ENCODE measurements around the gene SLC25A13.

SLC25A13 gene

DNA sequence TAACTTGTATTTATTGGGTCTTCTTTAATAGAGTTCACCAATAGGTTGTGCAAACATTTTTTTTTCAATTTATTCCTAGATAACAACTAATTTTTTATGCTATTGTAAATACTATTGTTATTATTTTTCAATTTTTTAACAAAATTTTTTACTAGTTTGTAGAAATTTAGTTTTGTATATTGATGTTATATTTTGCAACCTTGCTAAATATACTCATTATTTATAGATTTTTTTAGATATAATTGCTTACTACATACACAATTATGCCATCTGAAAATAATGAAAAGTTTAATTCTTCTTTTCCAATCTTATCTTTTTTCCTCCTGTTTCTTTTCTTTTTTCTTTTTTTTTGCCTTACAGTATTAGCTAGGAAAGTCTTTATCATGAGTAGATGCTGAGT, 216.9 kb downstream of the SLC25A13 start:
- in situ Hi-C loops (cut with MboI; ENCODE audit: low sequenced_read_pairs): no loop called here

DNA sequence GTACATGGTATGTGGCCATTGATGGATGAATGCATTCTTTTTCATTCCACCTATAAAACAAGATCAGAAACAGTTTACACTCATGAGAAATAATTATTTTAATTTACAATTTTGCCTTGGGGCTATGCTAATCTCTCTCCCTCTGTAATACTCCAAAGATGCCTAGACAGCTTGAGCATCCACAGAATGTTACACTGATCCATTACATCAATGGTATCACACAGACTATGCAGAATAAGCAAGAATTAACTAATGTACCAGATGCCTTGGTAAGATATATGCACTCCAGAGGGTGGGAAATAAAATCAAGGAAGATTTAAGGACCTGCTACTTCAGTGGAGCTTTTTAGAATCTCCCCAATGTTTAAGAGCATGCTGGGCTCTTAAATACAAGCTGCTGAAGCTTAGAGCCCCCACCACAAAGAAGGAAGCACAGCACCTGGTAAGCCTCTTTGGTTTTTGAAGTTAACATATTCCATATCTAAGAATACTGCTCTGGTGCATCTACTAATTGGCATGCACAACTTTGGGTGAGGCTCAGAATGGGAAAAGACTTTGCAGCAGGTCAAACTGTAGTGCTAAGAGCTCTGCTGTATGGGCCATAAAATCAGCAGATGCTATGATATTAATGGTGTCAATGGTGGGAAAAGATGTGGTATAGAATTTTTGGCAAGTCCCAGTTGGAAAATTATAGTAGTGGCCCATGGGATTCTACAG, 219.6 kb downstream of the SLC25A13 start:
- in situ Hi-C loops (cut with MboI; ENCODE audit: low sequenced_read_pairs): no loop called here

- in situ Hi-C loops (cut with MboI; ENCODE audit: low sequenced_read_pairs): no loop called here
These were observed 221.2 kb downstream of the SLC25A13 start for GRCh38 chr7:96100737-96101136.

GRCh38 chr7:96097835-96098234, 224.1 kb downstream of the SLC25A13 start:
- in situ Hi-C loops (cut with MboI; ENCODE audit: low sequenced_read_pairs): no loop called here

DNA sequence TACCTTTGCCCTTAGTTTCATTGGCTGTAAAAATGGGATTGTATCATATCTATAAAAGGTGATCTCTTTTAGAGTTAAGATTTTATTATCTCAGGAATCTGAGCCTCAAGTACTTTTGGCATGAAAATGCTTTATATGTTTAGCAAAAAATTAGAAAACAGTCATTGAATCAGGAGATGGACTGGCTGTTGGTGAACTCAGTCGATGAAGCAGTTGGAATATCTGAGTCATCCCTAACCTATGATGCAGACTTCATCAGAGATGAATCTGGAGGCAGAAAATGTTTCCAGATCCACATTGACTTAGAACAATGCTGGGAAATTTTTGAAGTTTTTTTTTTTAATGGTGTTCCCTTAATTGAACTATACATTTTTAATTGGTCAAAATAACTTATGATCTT, 228.5 kb downstream of the SLC25A13 start:
- in situ Hi-C loops (cut with MboI; ENCODE audit: low sequenced_read_pairs): no loop called here

- in situ Hi-C loops (cut with MboI; ENCODE audit: low sequenced_read_pairs): no loop called here
These were observed 231.1 kb downstream of the SLC25A13 start for GRCh38 chr7:96090756-96091155.

DNA sequence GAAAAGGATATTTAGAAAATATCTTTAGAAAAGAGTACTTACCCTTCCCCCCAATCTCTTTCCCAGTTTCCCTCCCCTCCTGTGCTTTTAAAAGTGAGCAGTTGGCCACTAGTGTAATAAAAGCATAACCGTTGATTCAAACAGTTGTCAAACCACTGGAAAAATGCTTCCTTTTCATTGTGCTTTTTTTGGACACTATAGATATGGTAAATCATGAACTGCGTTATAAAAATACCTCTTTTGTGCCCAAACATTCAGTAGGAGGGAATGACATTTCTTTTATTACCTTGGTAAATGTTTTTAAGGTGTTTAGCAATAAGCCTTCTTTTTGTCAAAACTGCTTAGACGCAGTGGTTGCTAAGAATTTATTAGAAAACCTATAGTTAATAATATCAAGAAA, 232.4 kb downstream of the SLC25A13 start:
- in situ Hi-C loops (cut with MboI; ENCODE audit: low sequenced_read_pairs): no loop called here

- in situ Hi-C loops (cut with MboI; ENCODE audit: low sequenced_read_pairs): no loop called here
These were observed 233.3 kb downstream of the SLC25A13 start for GRCh38 chr7:96088579-96088978.

DNA sequence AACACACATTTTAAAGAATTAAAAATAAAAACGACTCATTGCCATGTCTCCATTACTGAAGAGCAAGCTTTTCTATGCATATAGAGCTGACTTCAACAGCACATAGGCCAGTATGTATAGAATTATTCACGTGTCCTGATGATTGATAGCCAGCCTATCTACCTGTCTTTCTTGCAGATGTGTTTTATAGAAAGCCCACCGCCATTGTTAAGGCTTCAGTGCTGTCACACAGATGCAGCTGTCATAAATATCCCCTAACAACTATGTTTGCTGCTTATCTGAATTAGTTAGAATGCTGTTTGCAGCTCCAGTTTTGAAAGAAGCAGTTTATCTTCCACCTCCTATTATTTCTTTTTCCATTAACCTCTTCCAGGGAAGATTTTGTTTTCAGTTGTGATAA, 235.9 kb downstream of the SLC25A13 start:
- in situ Hi-C loops (cut with MboI; ENCODE audit: low sequenced_read_pairs): no loop called here

DNA sequence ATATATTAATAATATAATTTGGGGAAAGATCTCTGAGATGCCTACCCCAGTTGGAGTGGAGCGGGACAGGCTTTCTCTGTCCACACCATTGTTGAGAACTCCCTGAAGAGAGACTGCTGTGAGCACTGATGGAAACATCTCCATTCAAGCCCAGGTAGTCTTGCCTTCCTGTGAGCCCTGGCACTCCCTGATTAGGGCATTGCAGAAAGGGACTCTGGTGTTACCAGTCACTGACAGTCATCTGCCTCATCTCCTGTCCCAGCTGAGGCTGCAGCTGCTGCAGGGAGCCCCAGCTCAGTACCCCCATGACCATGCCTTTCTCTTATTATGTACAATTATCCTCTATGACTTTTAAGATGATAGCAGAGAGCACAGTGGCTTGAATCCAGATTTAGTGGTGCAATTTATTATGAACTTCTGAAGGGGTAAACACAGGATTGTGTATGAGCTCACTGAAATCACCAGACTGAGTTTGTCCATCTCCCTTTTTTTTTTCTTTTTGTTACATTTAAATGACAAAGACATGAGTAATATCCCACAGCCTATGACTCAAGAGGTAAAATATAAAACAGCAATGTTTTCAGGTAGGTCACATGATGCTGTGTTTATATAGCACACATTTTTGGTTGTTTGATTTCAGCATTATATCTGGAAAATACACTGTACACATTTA, 236.9 kb downstream of the SLC25A13 start:
- in situ Hi-C loops (cut with MboI; ENCODE audit: low sequenced_read_pairs): no loop called here

DNA sequence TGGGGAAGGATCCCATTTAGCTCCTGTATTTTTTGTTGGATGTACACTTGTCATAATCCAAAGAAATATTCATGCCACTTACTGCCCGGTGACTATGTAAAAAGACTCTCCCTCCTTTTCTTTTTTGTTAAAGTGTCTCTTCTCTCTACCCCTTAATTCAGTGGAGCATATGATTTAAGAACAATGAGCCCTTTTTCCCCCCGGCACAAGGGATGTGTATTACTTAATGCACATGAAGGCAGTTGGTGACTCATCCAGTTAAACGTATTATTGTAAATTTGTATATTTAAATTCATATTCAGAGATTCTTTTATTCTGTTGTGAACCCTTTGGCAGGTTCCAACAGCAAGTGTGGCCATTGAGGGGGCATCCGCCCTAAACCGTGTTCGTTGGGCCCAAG, 241.9 kb downstream of the SLC25A13 start:
- in situ Hi-C loops (cut with MboI; ENCODE audit: low sequenced_read_pairs): no loop called here

DNA sequence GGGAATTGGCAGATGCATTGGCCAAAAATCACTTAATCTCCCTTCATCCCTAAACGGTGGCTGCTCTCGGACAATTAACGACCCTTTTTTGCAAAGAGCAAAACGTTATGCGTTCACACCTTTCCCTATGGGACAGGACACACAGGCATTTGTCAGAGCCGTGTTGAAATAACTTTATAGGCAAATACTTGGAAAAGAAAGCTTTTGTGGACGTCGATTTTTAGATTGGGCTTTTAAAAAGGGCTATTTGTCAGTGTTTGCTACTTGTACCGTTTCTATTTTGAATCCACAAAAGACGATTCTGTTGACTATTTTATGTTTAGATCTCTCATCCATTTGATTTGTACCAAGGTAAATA, 245.6 kb downstream of the SLC25A13 start:
- in situ Hi-C loops (cut with MboI; ENCODE audit: low sequenced_read_pairs): no loop called here

GRCh38 chr7:96075510-96076349, 246.2 kb downstream of the SLC25A13 start:
- in situ Hi-C loops (cut with MboI; ENCODE audit: low sequenced_read_pairs): no loop called here

DNA sequence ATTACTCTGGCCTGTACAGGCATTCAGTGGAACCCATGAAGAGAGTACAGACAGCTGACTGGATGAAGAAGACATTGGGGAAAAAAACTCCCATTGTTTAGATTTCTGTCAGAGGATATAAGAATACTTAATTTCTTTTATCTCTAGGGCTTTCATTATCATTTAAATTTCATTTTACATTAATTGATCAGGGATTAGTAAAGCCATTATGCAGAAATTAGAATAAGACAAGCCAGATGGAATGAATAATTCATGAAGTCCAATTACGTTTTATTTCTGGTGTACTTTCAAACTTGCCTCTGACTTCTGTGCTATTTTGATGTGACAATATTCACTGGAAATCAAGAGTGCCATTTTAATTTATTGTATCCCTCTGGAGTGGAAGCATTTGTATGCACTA, 247.0 kb downstream of the SLC25A13 start:
- in situ Hi-C loops (cut with MboI; ENCODE audit: low sequenced_read_pairs): no loop called here

Data from HL-60/S4 (cell line).